Endometrium (tissue), 2 donors: ENCODE results near the gene LBH.

Source experiments
- FAIRE-seq: peaks from 2 replicates; lab custom pipeline; 2012; peaks lifted over from hg19 to GRCh38; lab: Jason Lieb, UNC
- donor health status: control.
- donor health status: control.

Gene LBH

DNA sequence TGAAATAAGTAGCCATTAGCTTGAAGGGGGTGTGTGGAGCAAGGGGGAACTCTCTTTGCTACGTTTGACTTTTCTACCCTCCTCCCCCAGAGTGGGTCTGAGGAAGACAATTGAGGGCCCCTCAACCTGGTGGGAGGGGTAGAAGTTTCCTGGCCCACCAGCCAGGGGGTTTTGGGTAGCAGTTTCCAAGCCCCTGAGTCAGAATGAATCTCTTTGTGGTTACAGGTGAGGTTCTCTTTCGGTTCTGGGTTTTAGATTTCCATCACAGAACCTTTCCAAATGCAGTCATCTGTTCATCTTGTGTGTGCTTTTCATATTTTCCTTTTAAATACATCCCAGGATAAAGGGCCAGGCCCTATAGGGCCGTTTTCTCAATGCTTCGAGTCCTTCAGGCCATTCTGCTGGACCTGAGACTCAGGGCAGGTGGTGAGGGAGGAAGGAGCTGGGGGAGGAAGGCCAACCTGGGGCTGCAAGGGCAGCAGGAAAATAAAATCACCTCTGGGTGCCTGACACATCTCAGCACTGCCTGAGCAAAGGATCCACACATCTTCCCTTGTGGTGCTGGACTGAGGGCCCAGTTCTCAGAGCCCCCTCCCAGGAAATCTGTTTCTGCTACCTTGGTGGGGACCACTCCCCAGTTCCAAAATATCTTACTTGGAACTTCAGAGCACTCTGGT, 4.7 kb downstream of the LBH start:
- FAIRE-seq = no peak

- no peak for FAIRE-seq
Measured at GRCh38 chr2:30236591-30237238, 5.4 kb downstream of the LBH start.

GRCh38 chr2:30237239-30237965, 6.1 kb downstream of the LBH start:
- FAIRE-seq = no peak

- no peak for FAIRE-seq
Measured at GRCh38 chr2:30237966-30238800, 6.8 kb downstream of the LBH start.

GRCh38 chr2:30239308-30239985, 8.1 kb downstream of the LBH start:
- FAIRE-seq = no peak

- FAIRE-seq = no peak
Measured at GRCh38 chr2:30239986-30240752, 8.8 kb downstream of the LBH start.

DNA sequence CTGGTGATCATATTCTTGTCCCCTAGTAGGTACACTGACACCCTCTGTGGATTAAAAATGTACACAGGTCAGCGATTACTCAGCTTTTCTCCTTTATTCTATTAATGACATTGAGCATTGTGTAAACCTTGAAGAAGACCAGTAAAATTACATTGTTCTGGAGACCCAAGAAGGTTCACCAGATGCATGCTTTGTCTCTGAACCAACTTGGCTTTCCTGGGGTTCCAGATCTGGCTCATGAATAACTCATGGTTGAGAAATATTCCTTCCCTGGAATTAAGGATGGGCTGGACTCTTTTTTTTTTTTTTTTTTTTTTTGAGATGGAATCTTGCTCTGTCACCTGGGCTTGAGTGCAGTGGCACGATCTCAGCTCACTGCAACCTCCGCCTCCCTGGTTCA, 11.9 kb downstream of the LBH start:
- no peak for FAIRE-seq

DNA sequence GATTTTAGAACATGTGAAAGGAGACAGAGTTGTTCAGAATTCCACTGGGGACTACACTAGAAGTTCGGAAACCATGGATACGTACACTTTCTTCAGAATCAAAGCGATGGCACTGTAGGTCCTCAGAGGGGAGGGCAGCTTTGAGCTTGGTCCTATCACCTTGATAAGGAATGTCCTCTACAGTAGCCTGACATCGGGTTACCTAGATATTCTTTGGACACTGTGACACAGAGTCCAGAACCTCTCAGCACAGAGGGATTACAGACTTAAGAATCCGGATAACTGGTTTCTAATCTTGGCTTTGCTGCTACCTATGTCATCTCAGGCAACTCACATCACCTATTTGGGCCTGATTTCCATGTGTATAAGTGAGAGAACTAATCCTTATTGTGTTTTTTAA, 14.0 kb downstream of the LBH start:
- FAIRE-seq = no peak

DNA sequence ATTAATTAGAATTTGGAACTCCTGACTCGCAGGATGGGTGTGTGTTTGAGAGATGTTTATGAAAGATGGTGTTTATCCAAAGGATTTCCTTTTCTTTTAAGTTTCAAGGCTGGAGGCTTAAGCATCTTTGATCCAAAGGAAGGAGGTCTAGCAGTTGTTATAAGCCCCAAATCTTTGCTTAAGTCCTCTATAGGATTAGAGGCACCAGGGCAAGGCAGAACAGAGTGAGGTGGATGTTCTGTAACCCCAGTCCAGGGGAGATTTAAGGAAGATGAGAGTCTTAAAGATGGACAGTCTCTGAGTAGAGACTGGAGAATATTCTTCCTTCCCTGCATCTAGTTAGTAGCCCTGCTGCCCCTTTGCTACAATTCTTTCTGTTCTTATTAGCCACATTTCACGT, 17.5 kb downstream of the LBH start:
- no peak for FAIRE-seq

- FAIRE-seq = no peak
Measured at GRCh38 chr2:30249354-30249753, 18.0 kb downstream of the LBH start.

DNA sequence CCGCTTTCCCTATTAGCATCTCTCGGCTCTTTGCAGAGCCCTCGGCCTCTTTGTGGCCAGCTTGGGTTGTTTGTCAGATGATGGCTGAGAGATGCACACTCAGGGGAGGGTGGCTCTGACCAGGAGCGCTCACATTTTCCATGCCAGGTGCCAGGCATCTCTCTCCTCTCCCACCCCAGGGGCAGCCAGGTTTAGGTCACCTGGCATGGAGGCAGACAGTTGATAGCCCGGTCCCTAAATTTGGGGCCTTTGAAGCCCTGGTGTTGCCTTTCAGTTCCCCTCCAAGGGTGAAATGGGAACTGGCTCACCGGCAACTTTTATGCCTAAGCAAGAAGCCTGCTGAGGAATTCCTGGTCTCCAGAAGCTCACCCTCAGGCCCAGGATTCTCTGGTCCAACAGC, 19.1 kb downstream of the LBH start:
- no peak for FAIRE-seq

DNA sequence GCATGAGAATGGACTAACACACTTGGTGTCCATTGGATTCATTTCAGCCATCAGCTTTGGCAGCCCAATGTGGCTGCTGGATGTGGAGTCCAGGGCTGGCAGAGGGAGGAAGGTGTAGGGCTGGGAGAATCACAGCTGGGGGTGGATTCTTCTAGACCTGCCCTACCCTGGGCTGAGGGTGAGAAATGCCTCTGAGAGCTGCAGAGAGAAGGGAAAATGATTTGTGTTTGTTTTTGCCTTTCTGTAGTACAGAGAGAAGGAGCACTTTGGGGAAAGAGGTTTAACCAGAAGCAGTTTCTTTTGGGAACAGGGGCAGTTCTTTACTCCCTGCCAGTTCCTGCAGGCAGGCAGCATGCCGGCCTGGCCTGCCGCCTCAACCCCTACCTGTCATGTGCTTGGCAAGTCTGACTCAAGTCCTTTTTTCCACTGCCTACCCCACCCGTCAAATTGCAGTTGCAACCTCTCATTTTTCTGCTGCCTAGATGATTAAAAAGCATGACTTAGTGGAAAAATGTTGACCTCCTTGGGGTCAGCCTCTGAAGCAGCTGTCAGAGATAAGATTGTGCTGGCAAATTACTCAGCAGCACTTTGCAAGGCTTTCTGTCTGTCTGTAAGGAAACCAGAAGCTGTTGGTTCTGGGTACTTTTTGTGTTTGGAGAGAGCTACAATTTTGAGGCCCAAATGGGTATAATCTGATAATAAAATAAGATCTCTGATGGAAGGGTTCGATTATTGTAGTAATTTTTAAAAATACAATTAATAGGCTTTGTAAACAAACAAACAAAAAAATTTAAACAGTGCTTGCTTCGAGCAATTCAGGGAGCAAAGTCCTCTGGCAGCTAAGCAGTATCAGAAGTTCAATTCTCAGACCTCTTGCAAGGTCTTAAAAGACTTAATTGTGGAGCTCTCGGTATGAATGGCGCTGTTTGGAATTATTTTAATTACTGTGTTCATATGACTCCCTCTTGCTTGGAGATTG, 21.7 kb downstream of the LBH start:
- peak; percentile 74 for FAIRE-seq

- FAIRE-seq = no peak
Measured at GRCh38 chr2:30253873-30254684, 22.7 kb downstream of the LBH start.

DNA sequence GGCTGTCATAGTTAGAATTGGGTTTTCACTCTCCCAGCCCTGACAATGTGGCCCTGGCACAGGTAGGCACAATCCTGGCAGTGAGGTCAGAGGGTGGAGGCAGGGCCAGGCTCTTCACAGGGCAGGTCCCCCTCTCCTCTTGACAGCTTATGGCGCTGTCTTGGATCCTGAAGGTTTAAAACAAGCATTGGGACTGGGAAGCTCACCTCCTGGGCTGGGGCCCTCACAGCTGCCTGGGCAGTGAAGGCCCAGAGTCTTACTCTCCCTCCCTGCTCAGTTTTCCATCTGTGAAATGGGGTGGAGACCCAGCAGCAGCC, 23.3 kb downstream of the LBH start:
- no peak for FAIRE-seq

DNA sequence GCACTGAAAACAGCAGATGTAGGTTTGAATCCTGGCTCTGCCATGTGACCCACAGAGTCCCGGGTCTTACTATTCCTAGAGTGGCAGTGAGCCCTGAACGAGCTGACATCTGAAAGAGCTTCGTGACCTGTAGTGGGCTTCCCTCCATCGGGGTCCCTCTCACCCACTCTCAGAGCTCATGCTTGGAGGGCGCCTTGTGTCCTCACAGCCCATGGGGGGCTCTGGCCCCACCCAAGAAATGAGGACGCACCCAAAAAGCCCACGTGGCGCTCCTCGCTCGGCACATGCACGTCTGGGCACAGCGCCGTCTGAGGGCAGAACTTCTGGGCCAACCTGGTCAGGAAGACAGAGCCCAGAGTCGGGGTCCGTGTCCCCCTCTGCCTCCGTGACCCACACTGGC, 23.7 kb downstream of the LBH start:
- FAIRE-seq = no peak

- no peak for FAIRE-seq
Measured at GRCh38 chr2:30255466-30256408, 24.4 kb downstream of the LBH start.

DNA sequence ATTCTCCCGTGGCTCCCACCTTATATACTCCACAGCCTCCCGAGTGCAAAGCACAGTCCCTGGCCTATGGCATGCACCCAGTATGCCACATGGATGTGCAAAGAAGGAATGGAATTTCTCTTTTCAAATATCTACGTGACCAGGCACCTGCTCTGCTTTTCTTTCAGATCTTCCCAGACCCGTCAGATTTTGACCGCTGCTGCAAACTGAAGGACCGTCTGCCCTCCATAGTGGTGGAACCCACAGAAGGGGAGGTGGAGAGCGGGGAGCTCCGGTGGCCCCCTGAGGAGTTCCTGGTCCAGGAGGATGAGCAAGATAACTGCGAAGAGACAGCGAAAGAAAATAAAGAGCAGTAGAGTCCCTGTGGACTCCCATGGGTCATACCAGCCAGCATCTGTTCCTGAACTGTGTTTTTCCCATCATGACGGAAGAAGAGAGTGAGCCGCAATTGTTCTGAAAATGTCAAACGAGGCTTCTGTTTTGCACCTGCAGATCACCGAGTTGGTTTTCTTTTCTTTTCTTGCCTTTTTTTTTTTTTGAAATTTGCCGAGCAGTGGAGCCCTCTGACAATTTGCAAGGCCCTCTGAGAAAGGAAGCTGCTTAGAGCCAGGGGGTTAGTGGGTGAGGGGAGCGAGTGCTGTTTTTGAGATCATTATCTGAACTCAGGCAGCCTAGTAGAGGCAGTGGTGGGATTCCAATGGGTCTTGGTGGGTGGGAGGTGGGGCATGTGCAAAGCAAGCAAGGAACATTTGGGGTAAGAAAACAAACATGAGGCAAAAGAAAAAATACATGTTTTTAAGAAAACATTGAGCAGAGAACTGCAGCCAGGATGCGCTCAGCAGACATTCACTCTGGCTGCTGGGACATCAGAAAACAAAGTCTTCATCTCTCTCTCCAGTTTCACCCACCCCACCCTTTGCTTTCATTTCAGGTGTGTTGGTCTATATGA, 26.2 kb downstream of the LBH start:
- FAIRE-seq = no peak
